Hepatocyte (in vitro differentiated cells): Measurements from ENCODE around the gene TP63. TPM values are rescaled to one million over a fixed set of nuclear protein-coding genes. Genes with fewer than 3 reads are reported as not detected.
"Not testable (repeated sequence)": the region's sequence is repeated elsewhere in the genome, so short reads cannot be mapped to it uniquely, and the experiment has no call there.

ENCODE experiments used
- DNase-seq: peaks from one replicate; pipeline ENCODE4 v3.0.0-alpha.2; 2016; ENCODE audit warnings: low spot score
- H2AFZ ChIP-seq: fragments of 200-600 bp; sonication (generic); 2 replicates; pipeline ENCODE4 v1.6.0; 2016; ENCODE audit warnings: antibody characterized with exemption, mild to moderate bottlenecking
- H3K27ac ChIP-seq: fragments of 200-600 bp; sonication (generic); 2 replicates; pipeline ENCODE4 v1.5.1; 2016; ENCODE audit warnings: mild to moderate bottlenecking
- H3K27me3 ChIP-seq: fragments of 200-600 bp; sonication (generic); 2 replicates; pipeline ENCODE4 v1.6.1; 2016
- H3K36me3 ChIP-seq: fragments of 200-600 bp; sonication (generic); replicated peaks from 2 replicates; pipeline ENCODE4 v1.5.1; 2016; ENCODE audit warnings: low read depth; ENCODE audit not compliant: insufficient read depth
- H3K4me1 ChIP-seq: fragments of 200-600 bp; sonication (generic); 2 replicates; pipeline ENCODE4 v1.5.1; 2016; ENCODE audit warnings: mild to moderate bottlenecking, moderate library complexity; ENCODE audit not compliant: insufficient read depth
- H3K4me2 ChIP-seq: fragments of 200-600 bp; sonication (generic); 2 replicates; pipeline ENCODE4 v1.6.0; 2016
- H3K4me3 ChIP-seq: fragments of 200-600 bp; sonication (generic); 2 replicates; pipeline ENCODE4 v1.5.1; 2016; ENCODE audit warnings: mild to moderate bottlenecking
- H3K79me2 ChIP-seq: fragments of 200-600 bp; sonication (generic); 2 replicates; pipeline ENCODE4 v1.6.0; 2017; ENCODE audit warnings: mild to moderate bottlenecking
- H3K9me2 ChIP-seq: fragments of 200-600 bp; sonication (generic); replicated peaks from 2 replicates; pipeline ENCODE4 v1.6.0; 2017; ENCODE audit warnings: mild to moderate bottlenecking; ENCODE audit not compliant: insufficient read depth
- H3K9me3 ChIP-seq: fragments of 200-600 bp; sonication (generic); 2 replicates; pipeline ENCODE4 v1.5.1; 2016; ENCODE audit warnings: low read depth, mild to moderate bottlenecking
- H4K20me1 ChIP-seq: fragments of 200-600 bp; sonication (generic); 2 replicates; pipeline ENCODE4 v1.6.0; 2016; ENCODE audit warnings: mild to moderate bottlenecking; ENCODE audit not compliant: insufficient read depth, poor library complexity, severe bottlenecking
- CTCF ChIP-seq: fragments of 200-600 bp; sonication (generic); IDR thresholded peaks from 2 replicates; pipeline ENCODE4 v1.5.1; 2016; ENCODE audit warnings: antibody characterized with exemption, mild to moderate bottlenecking; ENCODE audit not compliant: poor library complexity
- EZH2 ChIP-seq: fragments of 200-600 bp; sonication (generic); IDR thresholded peaks from 2 replicates; pipeline ENCODE4 v1.6.1; 2016; ENCODE audit warnings: antibody characterized with exemption, mild to moderate bottlenecking, borderline replicate concordance
- EZH2phosphoT487 ChIP-seq: fragments of 200-600 bp; sonication (generic); IDR thresholded peaks from one replicate; pipeline ENCODE4 v1.6.1; 2018; ENCODE audit warnings: antibody characterized with exemption, mild to moderate bottlenecking, low read depth, moderate library complexity; ENCODE audit not compliant: unreplicated experiment, severe bottlenecking
- WGBS: methylation state at CpG from one replicate; pipeline ENCODE4 v1.1.6; 2016; ENCODE audit warnings: low lambda C conversion rate; ENCODE audit errors: missing lambda C conversion rate; 5-methylcytosine and 5-hydroxymethylcytosine counted together
- polyA plus RNA-seq: library from polyadenylated mRNA; unstranded; fragments of >200 nt; fragmentation: Nextera tagmentation; extraction: Ambion mirVana; gene quantifications from 2 replicates; pipeline ENCODE4 v1.2.1, GENCODE V29; 2016
- total RNA-seq: library from RNA; depleted of rRNA; stranded (reverse); fragments of >200 nt; gene quantifications from 2 replicates; pipeline ENCODE4 v1.2.3, GENCODE V29; 2014

Gene TP63
- total and polyA plus RNA-seq, 2 experiments from 2014 or later, result 1.9 to 2.4 TPM

GRCh38 chr3:189589179-189589569 lies 42.0 kb upstream of the TP63 start:
- TF ChIP-seq EZH2 (no peak), CTCF (no peak), EZH2phosphoT487 (no peak)
- no peak for DNase-seq
- Histone ChIP-seq H3K9me2 (no peaks in the 10 kb centered on the region), H2AFZ (no peak overlapping the region), H3K36me3 (no peaks in the 10 kb centered on the region), H3K9me3 (no peaks in the 10 kb centered on the region), H4K20me1 (no peaks in the 10 kb centered on the region), H3K4me3 (no peak overlapping the region), H3K27ac (no peak overlapping the region), H3K79me2 (no peaks in the 10 kb centered on the region), H3K4me1 (no peaks in the 10 kb centered on the region), H3K27me3 (no peaks in the 10 kb centered on the region), H3K4me2 (no peak overlapping the region)
- 100% methylated on average over 1 of the region's 1 CpG for WGBS

- TF ChIP-seq EZH2phosphoT487 (no peak), EZH2 (no peak), CTCF (no peak)
- no peaks in the 10 kb centered on the region for H3K9me2 ChIP-seq
Observed at GRCh38 chr3:189590223-189590622, 41.0 kb upstream of the TP63 start.

GRCh38 chr3:189593581-189593980 lies 37.6 kb upstream of the TP63 start:
- no peak for TF ChIP-seq EZH2
- no peak for TF ChIP-seq CTCF
- TF ChIP-seq EZH2phosphoT487, result no peak
- DNase-seq, result no peak
- Histone ChIP-seq H2AFZ (no peak overlapping the region), H3K27me3 (no peaks in the 10 kb centered on the region), H3K79me2 (no peaks in the 10 kb centered on the region), H3K9me3 (no peaks in the 10 kb centered on the region), H3K4me1 (no peaks in the 10 kb centered on the region), H3K4me2 (no peak overlapping the region), H3K36me3 (no peaks in the 10 kb centered on the region), H3K27ac (no peak overlapping the region), H3K4me3 (no peak overlapping the region), H3K9me2 (no peaks in the 10 kb centered on the region), H4K20me1 (no peaks in the 10 kb centered on the region)

More at GRCh38 chr3:189590223-189590622, 41.0 kb upstream of the TP63 start:
- Histone ChIP-seq H2AFZ (no peak overlapping the region), H3K4me2 (no peak overlapping the region), H4K20me1 (no peaks in the 10 kb centered on the region), H3K9me3 (no peaks in the 10 kb centered on the region), H3K4me1 (no peaks in the 10 kb centered on the region), H3K27me3 (no peaks in the 10 kb centered on the region), H3K36me3 (no peaks in the 10 kb centered on the region), H3K4me3 (no peak overlapping the region), H3K27ac (no peak overlapping the region), H3K79me2 (no peaks in the 10 kb centered on the region)
- no peak for DNase-seq
- 96% methylated on average over 3 of the region's 3 CpGs for WGBS

- H3K27ac ChIP-seq, H3K4me3 ChIP-seq, DNase-seq, H3K9me3 ChIP-seq, H4K20me1 ChIP-seq, H3K4me2 ChIP-seq, H3K79me2 ChIP-seq, H2AFZ ChIP-seq, H3K36me3 ChIP-seq, H3K9me2 ChIP-seq, H3K27me3 ChIP-seq, H3K4me1 ChIP-seq: not testable (repeated sequence)
- 95% methylated on average over 37 of the region's 45 CpGs for WGBS
Observed at GRCh38 chr3:189596078-189596979, 34.9 kb upstream of the TP63 start.
